GM19193 (cell line): ENCODE measurements around the gene PBX4.

Experiments used
- POLR2A ChIP-seq: IDR thresholded peaks from 4 replicates; pipeline ENCODE4 v1.6.1; 2011; ENCODE audit not compliant: insufficient read depth, insufficient read length; ENCODE audit errors: extremely low read depth

Gene PBX4

GRCh38 chr19:19547674-19548336 lies 70.7 kb downstream of the PBX4 start:
- TF ChIP-seq POLR2A, result no peak

GRCh38 chr19:19546751-19547162 lies 71.7 kb downstream of the PBX4 start:
- TF ChIP-seq POLR2A, result no peak

GRCh38 chr19:19545707-19546106 lies 72.8 kb downstream of the PBX4 start:
- no peak for TF ChIP-seq POLR2A

GRCh38 chr19:19544954-19545591 lies 73.4 kb downstream of the PBX4 start:
- no peak for TF ChIP-seq POLR2A

GRCh38 chr19:19544257-19544953 lies 74.1 kb downstream of the PBX4 start:
- no peak for TF ChIP-seq POLR2A

GRCh38 chr19:19543640-19544039 lies 74.8 kb downstream of the PBX4 start:
- no peak for TF ChIP-seq POLR2A

- no peak for TF ChIP-seq POLR2A
Observed at GRCh38 chr19:19543101-19543500, 75.4 kb downstream of the PBX4 start.

- TF ChIP-seq POLR2A, result no peak
Observed at GRCh38 chr19:19542507-19542906, 76.0 kb downstream of the PBX4 start.

GRCh38 chr19:19541616-19542015 lies 76.9 kb downstream of the PBX4 start:
- TF ChIP-seq POLR2A, result no peak

GRCh38 chr19:19540715-19541515 lies 77.6 kb downstream of the PBX4 start:
- TF ChIP-seq POLR2A, result no peak

- no peak for TF ChIP-seq POLR2A
Observed at GRCh38 chr19:19540064-19540714, 78.3 kb downstream of the PBX4 start.

- TF ChIP-seq POLR2A, result no peak
Observed at GRCh38 chr19:19539698-19540063, 78.8 kb downstream of the PBX4 start.

GRCh38 chr19:19538785-19539166 lies 79.7 kb downstream of the PBX4 start:
- no peak for TF ChIP-seq POLR2A

- no peak for TF ChIP-seq POLR2A
Observed at GRCh38 chr19:19538061-19538784, 80.3 kb downstream of the PBX4 start, which contains the start of gene CILP2. TSS of gene CILP2 (plus strand) at chr19:19538265. CDS start at chr19:19538350, 85 bp downstream.
